ENCODE data around the gene TEFM.

DNA sequence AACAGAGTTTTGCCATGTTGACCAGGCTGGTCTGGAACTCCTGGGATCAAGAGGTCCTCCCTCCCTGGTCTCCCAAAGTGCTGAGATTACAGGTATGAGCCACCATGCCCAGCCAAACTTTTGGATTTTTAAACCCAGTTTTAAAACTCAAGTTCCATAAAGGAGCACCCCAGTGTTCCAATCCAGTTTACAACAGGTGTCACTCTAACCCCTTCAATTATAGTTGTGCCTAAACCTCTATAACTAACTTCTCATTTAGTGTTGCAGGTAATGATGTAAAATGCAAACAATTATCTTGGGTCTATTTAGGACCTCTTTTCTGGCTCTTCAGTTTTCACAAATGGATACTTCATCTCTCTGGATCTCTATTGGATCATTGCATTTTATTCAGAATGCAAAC is 7.9 kb upstream of the TEFM start:
- TF ChIP-seq, protein P1, sequence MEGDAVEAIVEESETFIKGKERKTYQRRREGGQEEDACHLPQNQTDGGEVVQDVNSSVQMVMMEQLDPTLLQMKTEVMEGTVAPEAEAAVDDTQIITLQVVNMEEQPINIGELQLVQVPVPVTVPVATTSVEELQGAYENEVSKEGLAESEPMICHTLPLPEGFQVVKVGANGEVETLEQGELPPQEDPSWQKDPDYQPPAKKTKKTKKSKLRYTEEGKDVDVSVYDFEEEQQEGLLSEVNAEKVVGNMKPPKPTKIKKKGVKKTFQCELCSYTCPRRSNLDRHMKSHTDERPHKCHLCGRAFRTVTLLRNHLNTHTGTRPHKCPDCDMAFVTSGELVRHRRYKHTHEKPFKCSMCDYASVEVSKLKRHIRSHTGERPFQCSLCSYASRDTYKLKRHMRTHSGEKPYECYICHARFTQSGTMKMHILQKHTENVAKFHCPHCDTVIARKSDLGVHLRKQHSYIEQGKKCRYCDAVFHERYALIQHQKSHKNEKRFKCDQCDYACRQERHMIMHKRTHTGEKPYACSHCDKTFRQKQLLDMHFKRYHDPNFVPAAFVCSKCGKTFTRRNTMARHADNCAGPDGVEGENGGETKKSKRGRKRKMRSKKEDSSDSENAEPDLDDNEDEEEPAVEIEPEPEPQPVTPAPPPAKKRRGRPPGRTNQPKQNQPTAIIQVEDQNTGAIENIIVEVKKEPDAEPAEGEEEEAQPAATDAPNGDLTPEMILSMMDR (conservative IDR thresholded peaks at IDR 0.05 in 1 of 2, IDR thresholded peaks at IDR 0.05 in 1 of 2; ENCODE audit: low read depth in 1 of 2, low read length in 2 of 2) = no peak
- no peak for TF ChIP-seq EZH2 (IDR thresholded peaks at IDR 0.05; ENCODE audit: low read length, missing control alignments)
